HG02840 (cell line): ENCODE results near the gene SCLY.

Experiments used
- ATAC-seq: cut with Tn5 transposase; IDR thresholded peaks from one replicate; pipeline ENCODE4 v1.9.1; 2021; ENCODE audit warnings: mild to moderate bottlenecking, moderate library complexity, moderate number of reproducible peaks; ENCODE audit not compliant: unreplicated experiment, low FRiP score

SCLY gene

GRCh38 chr2:238135601-238136150 is 74.9 kb downstream of the SCLY start:
- ATAC-seq, result no peak

DNA sequence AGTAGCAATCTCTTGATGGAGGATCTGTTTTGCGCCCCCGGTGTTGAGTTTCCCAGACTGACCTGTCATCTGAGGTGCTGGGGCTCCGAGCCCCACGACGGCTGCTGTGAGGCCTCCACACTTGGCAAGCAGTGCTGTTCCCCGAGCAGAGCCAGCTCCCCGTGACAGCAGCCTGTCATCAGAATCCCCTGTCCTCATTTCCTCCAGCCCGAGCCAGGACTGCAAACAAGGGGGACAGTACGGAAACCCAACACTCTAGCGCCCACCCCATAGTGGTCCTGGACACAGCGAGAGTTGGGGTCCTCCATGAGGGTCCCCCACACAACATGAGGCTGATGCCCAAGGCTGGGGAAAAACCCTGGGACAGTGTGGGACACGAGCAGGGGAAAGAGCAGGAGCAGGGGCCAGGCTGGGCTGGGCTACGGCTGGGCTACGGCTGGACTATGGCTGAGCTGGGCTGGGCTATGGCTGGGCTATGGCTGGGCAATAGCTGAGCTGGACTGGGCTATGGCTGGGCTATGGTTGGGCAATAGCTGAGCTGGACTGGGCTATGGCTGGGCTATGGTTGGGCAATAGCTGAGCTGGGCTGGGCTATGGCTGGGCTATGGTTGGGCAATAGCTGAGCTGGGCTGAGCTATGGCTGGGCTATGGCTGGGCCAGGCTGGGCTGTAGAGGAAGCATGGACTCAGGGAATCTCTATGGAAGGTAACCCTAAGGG is 76.2 kb downstream of the SCLY start:
- ATAC-seq, result no peak

GRCh38 chr2:238137885-238138284 is 77.1 kb downstream of the SCLY start:
- ATAC-seq, result no peak

DNA sequence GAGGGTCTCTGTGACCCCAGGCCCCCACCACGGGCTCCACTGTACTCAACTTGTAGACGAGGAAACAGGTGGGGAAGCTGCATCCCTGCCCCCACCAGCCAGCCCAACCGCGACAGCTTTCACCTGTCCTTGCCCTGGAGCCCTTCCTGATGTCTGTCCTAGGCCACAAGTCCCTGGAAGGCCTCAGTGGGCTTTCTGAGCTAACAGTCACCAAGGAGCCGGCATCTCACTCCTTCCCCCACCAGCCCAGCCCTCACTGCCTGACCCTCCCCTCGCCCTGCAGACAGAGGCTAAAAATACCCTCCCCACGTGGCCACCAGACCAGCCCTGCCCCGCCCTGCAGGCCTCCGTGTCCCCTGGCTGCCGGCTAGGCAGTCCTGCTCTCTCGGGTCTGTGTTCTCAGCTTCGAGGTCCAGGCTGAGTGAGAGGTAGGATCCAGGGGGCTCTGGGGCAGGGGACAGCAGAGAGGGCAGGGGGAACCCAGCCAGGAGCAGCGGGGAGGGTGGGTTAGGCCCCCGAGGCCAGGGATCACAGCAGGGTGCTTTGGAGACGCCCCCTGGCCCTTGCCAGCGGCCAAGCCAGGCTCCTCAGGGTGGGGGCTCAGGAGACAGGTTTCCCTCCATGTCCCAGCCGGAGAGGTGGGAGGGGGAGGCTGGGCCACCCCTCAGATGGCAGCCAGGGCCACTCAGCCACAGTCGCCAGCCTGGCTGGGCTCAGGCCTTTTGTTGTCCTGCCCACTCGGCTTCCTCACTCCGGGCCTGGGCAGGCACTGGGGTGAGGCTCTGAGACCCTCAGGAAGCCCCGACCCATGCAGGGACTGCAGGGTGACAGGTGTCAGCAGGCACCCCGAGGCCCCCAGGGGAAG is 77.8 kb downstream of the SCLY start, which contains the start of gene KLHL30:
KLHL30 (plus strand) TSS at position 338 of the 865 bp plus-strand sequence. CDS start 2,087 bp downstream, outside the sequence.
- no peak for ATAC-seq

DNA sequence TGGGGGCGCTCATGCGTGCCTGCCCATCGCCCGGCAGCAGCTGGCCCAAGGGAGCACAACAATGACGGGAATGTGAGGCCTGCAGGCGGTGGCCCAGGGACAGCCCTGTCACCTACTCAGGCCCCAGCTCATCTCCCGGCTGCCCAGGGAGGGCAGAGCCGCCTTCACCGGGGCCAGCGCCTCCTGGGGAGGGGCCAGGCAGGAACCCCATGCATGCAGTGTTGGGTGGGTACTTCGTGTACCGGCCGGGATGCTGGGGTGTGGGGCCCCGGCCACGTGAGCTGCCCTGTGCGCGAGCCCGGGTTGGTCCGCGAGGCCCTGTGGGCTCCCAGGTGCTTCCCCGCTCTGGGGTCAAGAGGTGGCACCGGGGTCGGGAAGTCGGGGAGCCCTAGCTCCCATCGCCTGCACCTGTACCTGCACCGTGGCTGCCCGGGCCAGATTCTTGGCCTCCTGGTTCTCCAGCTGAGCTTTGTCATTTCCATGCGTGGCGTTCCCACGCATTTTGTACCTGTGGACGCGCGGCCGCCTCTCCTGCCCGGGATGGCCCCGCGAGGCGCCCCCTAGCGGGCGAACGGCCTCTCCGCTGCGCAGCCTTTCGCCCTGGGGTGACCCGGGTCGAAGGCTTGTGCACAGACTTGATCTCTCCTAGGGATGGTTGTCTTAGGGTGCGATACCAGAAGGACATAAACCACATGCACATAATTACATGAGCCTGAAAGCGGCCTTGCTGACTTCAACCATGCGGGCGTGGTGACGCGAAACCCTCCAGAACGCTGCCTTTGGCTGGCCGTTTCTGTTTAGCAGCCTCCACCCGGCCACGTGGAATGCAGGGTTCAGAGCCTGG is 78.6 kb downstream of the SCLY start:
- ATAC-seq, result no peak

GRCh38 chr2:238140040-238140439 is 79.2 kb downstream of the SCLY start:
- no peak for ATAC-seq

- no peak for ATAC-seq
Measured at GRCh38 chr2:238140721-238141540, 80.1 kb downstream of the SCLY start.

DNA sequence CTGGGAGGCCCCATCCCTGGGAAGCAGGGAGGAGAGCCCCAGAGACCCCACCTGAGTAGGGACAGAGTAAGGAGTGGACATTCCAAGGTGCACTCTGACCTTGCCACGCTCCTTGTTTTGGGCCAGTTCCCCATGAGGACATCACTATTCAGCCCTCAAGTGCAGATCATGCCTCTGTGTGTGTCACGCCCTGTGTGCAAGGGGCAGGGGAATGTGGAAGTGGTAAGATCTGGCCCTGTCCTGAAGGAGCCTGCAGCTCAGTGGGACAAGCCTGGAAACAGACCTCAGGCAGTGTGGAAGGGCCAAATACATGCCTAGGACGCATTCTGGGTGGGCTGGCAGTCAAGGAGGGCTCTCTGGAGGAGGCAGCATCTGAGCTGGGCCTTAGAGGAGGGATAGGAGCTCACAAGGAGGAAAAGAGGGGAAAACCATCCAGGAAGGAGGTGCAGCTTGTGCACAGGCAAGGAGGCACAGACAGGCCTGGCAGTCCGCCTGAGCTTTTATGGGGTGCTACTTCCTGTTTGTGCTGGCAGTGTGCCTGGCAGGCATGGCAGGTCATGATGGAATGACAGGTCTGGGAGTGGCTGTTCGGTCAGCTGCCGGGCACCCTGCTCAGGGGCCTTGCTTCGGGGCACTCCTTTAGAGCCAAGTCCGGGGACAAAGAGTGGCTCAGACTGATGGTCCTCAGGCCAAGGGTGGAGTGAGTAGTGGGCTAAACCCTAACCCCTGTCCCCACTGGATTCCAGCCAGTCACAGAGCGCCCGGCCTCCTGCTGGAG is 80.9 kb downstream of the SCLY start:
- no peak for ATAC-seq

DNA sequence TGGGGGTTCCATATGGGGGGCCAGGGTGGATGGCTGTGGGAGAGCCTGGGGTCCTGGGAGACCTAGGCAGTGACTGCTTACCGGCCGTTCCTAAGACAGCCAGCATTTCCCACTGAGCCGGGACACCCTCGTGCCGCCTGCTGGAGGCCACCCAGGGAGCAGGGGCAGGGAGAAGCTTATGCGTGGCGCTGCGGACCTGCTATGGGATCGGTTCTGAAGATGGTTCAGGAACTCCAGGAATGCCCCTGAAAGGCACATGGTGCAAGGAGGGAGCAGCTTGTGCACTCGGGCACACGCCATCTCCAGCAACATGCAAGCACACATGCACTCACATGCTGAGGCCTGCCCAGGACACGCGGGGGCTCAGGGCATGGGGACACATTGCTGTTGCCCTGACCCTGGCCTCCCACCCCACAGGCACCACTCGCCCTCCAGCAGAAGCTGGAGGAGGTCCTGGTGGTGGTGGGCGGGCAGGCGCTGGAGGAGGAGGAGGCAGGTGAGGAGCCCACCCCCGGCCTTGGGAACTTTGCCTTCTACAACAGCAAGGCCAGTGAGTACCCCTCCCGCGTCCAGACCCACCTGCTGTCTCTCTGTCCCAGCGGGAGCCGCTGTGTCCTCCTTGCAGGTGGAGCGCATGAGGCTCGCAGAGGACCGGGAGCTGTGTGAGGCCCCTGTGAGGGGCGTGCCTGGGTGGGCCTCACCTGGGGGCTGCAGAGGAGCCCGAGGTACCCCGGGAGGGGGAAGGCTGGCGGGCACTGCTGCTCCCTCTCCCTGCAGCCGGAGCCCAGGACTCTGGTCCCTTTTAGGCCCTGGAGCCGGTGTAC is 81.8 kb downstream of the SCLY start:
- ATAC-seq, result no peak

DNA sequence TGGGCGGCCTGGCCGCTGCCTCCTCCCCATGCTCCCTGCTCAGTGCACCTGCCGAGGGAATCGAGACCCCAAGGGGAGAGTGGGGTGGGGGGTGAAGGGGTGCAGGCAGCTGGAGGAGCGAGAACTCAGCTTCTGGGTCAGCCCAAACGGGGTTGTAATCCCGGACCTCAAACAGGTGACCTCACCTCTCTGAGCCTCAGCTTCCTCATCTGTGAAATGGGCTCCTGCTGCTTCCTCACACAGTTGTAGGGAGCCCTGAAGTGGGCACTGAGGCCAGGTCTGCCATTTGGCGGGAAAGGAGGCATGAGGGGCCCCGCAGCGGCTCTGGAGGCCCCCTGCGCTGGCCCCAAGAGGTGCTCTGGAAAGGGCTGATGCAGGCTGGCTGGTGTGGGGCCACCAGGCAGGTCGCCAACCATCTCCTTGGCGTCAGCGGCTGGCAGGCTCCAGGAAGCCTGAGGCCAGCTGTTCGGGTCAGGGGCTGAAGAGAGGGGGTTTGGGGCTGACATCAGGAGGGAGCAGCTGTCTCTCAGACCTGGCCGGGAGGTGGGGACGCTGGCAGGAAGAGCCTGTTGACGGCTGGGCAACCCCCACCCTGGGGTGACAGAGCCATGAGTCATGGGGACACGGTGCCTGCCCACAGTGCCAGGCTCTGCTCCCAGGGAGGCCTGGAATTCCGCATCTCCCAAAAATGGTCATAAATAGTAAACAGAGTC is 82.6 kb downstream of the SCLY start:
- ATAC-seq, result no peak

DNA sequence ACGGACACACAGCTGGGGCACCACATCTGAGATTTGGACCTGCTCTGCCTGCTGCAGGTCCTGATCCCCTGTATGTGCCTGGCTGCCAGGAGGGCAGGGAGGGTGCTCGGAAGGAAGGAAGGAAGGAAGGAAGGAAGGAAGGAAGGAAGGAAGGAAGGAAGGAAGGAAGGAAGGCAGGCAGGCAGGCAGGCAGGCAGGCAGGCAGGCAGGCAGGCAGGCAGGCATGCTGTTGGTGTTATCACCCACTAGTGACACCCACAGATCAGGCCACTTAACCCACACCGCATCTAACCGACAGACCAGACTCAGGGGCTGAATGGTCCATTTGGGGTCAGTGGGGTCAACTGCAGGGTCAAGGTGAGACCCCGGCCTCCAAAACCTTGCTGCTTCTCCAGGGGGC is 83.5 kb downstream of the SCLY start:
- no peak for ATAC-seq

DNA sequence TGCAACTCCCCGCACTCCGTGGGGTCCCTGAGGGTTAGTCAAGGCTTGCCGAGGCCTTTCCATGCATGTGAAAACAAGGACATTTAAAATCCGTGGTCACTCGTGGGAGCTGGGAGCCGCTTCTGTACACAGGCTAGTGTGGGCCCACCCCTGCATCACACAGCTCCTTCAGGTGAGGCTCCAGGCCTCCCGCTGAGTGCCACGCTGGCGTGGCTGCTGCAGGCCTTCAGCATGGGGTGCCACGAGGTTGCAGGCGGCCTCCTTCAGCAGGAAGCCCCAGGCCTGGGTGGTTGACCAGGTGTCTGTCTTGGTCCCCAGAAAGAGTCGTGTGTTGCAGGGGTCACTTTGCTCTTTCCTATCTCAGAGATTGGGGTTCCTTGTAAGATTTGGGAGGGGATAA is 84.2 kb downstream of the SCLY start:
- no peak for ATAC-seq

DNA sequence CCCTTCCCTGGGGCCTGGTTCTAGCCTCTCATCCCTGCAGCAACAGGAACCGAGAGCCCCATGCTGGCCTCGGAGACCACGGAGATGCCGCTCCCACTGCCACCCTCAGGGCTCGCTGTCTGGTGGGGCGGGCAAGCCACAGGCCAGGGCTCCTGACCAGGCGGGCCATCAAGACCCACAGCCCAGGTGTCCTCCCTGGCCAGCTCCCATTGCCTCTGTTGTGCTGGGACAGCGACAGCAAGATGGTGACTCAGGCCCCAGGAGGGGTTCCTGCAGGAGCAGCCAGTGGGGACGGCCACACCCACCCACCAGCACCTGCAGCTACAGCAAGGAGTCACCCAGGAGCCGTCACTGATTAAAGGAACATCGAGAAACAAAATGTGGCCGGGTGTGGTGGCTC is 85.0 kb downstream of the SCLY start:
- ATAC-seq, result no peak

- no peak for ATAC-seq
Measured at GRCh38 chr2:238146884-238147544, 86.2 kb downstream of the SCLY start.

GRCh38 chr2:238148981-238149380 is 88.2 kb downstream of the SCLY start:
- no peak for ATAC-seq
